HCT116 (cell line): ENCODE measurements around the gene SYNDIG1. TPM values are rescaled to one million over a fixed set of nuclear protein-coding genes. Genes with fewer than 3 reads are reported as not detected.

Experiments
- ATAC-seq: fragments of 200-7000 bp; cut with Tn5 transposase; 2 replicates; pipeline ENCODE4 v1.9.1; 2020; ENCODE audit warnings: mild to moderate bottlenecking, moderate library complexity
- BruUV-seq: library from RNA; stranded (reverse); fragments of 400-500 nt; replicated peaks from 2 replicates; lab custom pipeline; 2021; lab: Mats Ljungman, UMichigan
- CTCF ChIA-PET: fragments of 300-600 bp; sonication (Branson Sonifier 250); formaldehyde crosslinking; loops from one replicate; lab custom pipeline; 2021; ENCODE audit warnings: antibody characterized with exemption; lab: Charles Lee
- POLR2A ChIA-PET: fragments of 300-600, 350-600 bp; sonication (Branson Sonifier 250); formaldehyde crosslinking; loops from one replicate; lab custom pipeline; 2021; ENCODE audit warnings: antibody characterized with exemption; lab: Charles Lee
- RAD21 ChIA-PET, 2 experiments: fragments of 300-600 bp; sonication (Branson Sonifier 250); formaldehyde crosslinking; loops; one replicate each; lab custom pipeline; 2023; ENCODE audit warnings: low total read pairs in 2 of 2; ENCODE audit not compliant: uncharacterized antibody in 2 of 2, unreplicated experiment in 2 of 2, low non-redundant PET in 1 of 2; lab: Charles Lee
- DNase-seq: peaks from one replicate; pipeline ENCODE4 v3.0.0-alpha.2; 2010; ENCODE audit warnings: low read depth, low spot score
- H2AFZ ChIP-seq: fragments of 200-600 bp; shearing (Covaris generic), sonication (generic); 2 replicates; pipeline ENCODE4 v1.6.1; 2017; ENCODE audit warnings: low read depth, mixed run types, mixed read lengths, antibody characterized with exemption, low read length; ENCODE audit not compliant: poor library complexity, severe bottlenecking
- H3K27ac ChIP-seq: 2 replicates; pipeline ENCODE4 v1.5.1; 2012; ENCODE audit warnings: low read depth, low read length
- H3K27me3 ChIP-seq: fragments of 200-600 bp; sonication (generic); 2 replicates; pipeline ENCODE4 v1.6.1; 2016; ENCODE audit warnings: mixed run types, low read length, mixed read lengths; ENCODE audit not compliant: insufficient read depth
- H3K36me3 ChIP-seq, 2 experiments: fragments of 200-500 bp in 1 of 2; fragments of 200-600 bp in 1 of 2; sonication (Bioruptor generic) in 1 of 2; sonication (generic) in 1 of 2; 2 replicates each; pipeline versions ENCODE4 v1.5.1 to v1.6.1; 2014 to 2016; ENCODE audit warnings: low read length in 2 of 2, inconsistent platforms in 1 of 2, mixed read lengths in 1 of 2, mixed run types in 1 of 2; ENCODE audit not compliant: insufficient read depth in 2 of 2, control insufficient read depth in 1 of 2
- H3K4me1 ChIP-seq, 2 experiments: fragments of 200-600 bp in 1 of 2; sonication (generic) in 1 of 2; 2 replicates each; pipeline versions ENCODE4 v1.5.1 to v1.6.1; 2012 to 2017; ENCODE audit warnings: low read length in 2 of 2, inconsistent platforms in 1 of 2, mild to moderate bottlenecking in 1 of 2, mixed read lengths in 1 of 2, mixed run types in 1 of 2, moderate library complexity in 1 of 2; ENCODE audit not compliant: insufficient read depth in 2 of 2, control insufficient read depth in 1 of 2
- H3K4me2 ChIP-seq: fragments of 200-600 bp; sonication (generic); 2 replicates; pipeline ENCODE4 v1.6.1; 2017; ENCODE audit warnings: mixed run types, low read length, mixed read lengths
- H3K4me3 ChIP-seq, 2 experiments: fragments of 200-600 bp in 1 of 2; sonication (generic) in 1 of 2; replicated peaks in 1 of 2; 2 replicates each; pipeline ENCODE4 v1.5.1; 2011 to 2016; ENCODE audit warnings: low read length in 2 of 2, control low read depth in 1 of 2, low read depth in 1 of 2, mild to moderate bottlenecking in 1 of 2, mixed read lengths in 1 of 2, mixed run types in 1 of 2
- H3K79me2 ChIP-seq: fragments of 200-600 bp; sonication (generic); 2 replicates; pipeline ENCODE4 v1.6.1; 2017; ENCODE audit warnings: mild to moderate bottlenecking, mixed run types, low read length, moderate library complexity, mixed read lengths; ENCODE audit not compliant: insufficient read depth
- H3K9ac ChIP-seq: fragments of 200-600 bp; sonication (generic); 2 replicates; pipeline ENCODE4 v1.6.1; 2016; ENCODE audit warnings: low read length, mixed read lengths
- H3K9me2 ChIP-seq: fragments of 200-600 bp; sonication (generic), shearing (Covaris generic); 2 replicates; pipeline ENCODE4 v1.6.1; 2017; ENCODE audit warnings: mixed run types, mild to moderate bottlenecking, moderate library complexity; ENCODE audit not compliant: insufficient read depth
- H3K9me3 ChIP-seq, 2 experiments: fragments of 200-500 bp in 1 of 2; fragments of 200-600 bp in 1 of 2; sonication (Bioruptor generic) in 1 of 2; sonication (generic) in 1 of 2; 2 replicates each; pipeline ENCODE4 v1.6.1; 2014 to 2017; ENCODE audit warnings: low read length in 2 of 2, mixed read lengths in 2 of 2, inconsistent platforms in 1 of 2, low read depth in 1 of 2, mild to moderate bottlenecking in 1 of 2, mixed run types in 1 of 2, moderate library complexity in 1 of 2; ENCODE audit not compliant: control insufficient read depth in 1 of 2, insufficient read depth in 1 of 2
- H4K20me1 ChIP-seq: fragments of 200-600 bp; sonication (generic), shearing (Covaris generic); 2 replicates; pipeline ENCODE4 v1.6.1; 2017; ENCODE audit warnings: mixed run types, mild to moderate bottlenecking, moderate library complexity; ENCODE audit not compliant: insufficient read depth
- CBX3 ChIP-seq: IDR thresholded peaks from 2 replicates; pipeline ENCODE4 v1.6.1; 2012; ENCODE audit warnings: low read depth
- CEBPB ChIP-seq: IDR thresholded peaks from 2 replicates; pipeline ENCODE4 v1.6.1; 2012; ENCODE audit warnings: low read depth
- EGR1 ChIP-seq: IDR thresholded peaks from 2 replicates; pipeline ENCODE4 v1.6.1; 2012; ENCODE audit warnings: low read depth
- ELF1 ChIP-seq: IDR thresholded peaks from 2 replicates; pipeline ENCODE4 v1.6.1; 2012; ENCODE audit warnings: low read depth, borderline replicate concordance
- EZH2 ChIP-seq: fragments of 200-600 bp; sonication (generic); IDR thresholded peaks from 2 replicates; pipeline ENCODE4 v1.6.1; 2017; ENCODE audit warnings: antibody characterized with exemption, mixed run types
- JUND ChIP-seq: IDR thresholded peaks from 2 replicates; pipeline ENCODE4 v1.6.1; 2012
- POLR2A ChIP-seq: IDR thresholded peaks from 2 replicates; pipeline ENCODE4 v1.7.0; 2011; ENCODE audit warnings: borderline replicate concordance; ENCODE audit not compliant: insufficient read depth, insufficient read length; ENCODE audit errors: extremely low read depth
- POLR2AphosphoS5 ChIP-seq: IDR thresholded peaks from 2 replicates; pipeline ENCODE4 v1.6.1; 2011; ENCODE audit warnings: mild to moderate bottlenecking, low read depth, low read length, moderate library complexity
- REST ChIP-seq: IDR thresholded peaks from 2 replicates; pipeline ENCODE4 v1.6.1; 2012; ENCODE audit warnings: low read depth
- SIN3A ChIP-seq: IDR thresholded peaks from 2 replicates; pipeline ENCODE4 v1.6.1; 2012; ENCODE audit warnings: low read depth
- SP1 ChIP-seq: IDR thresholded peaks from 2 replicates; pipeline ENCODE4 v1.6.1; 2012; ENCODE audit warnings: low read depth
- TCF7L2 ChIP-seq: IDR thresholded peaks from 2 replicates; pipeline ENCODE4 v1.7.0; 2011; ENCODE audit warnings: borderline replicate concordance, inconsistent platforms; ENCODE audit not compliant: insufficient read depth, insufficient read length; ENCODE audit errors: extremely low read depth
- YY1 ChIP-seq: IDR thresholded peaks from 2 replicates; pipeline ENCODE4 v1.6.1; 2011; ENCODE audit warnings: low read length, low read depth, moderate library complexity, mild to moderate bottlenecking; ENCODE audit not compliant: insufficient replicate concordance; ENCODE audit errors: extremely low read depth
- ZBTB33 ChIP-seq: IDR thresholded peaks from 2 replicates; pipeline ENCODE4 v1.6.1; 2011; ENCODE audit warnings: mild to moderate bottlenecking, low read length, moderate library complexity; ENCODE audit not compliant: insufficient replicate concordance; ENCODE audit errors: extremely low read depth
- ZFX ChIP-seq: fragments of 450-650 bp; IDR thresholded peaks from 2 replicates; pipeline ENCODE4 v1.6.1; 2017
- ZNF274 ChIP-seq: fragments of 200-500 bp; sonication (Bioruptor generic); IDR thresholded peaks from 2 replicates; pipeline ENCODE4 v1.6.1; 2014; ENCODE audit warnings: mild to moderate bottlenecking, low read depth, low read length, inconsistent platforms
- intact Hi-C: fragments of 100-400 bp; cut with micrococcal nuclease; formaldehyde crosslinking; loops from 2 replicates; pipeline ENCODE4 v1.10.0; 2022
- total RNA-seq: library from RNA; stranded (reverse); gene quantifications from one replicate; pipeline ENCODE4 v1.2.1, GENCODE V29; 2021; ENCODE audit not compliant: unreplicated experiment
- TF ChIP-seq, protein P1 (sequence below), 3 experiments: fragments of 200-600 bp in 1 of 3; sonication (generic) in 1 of 3; IDR thresholded peaks in 2 of 3; conservative IDR thresholded peaks in 1 of 3; 2 replicates each; pipeline ENCODE4 v1.5.1; 2012 to 2017; ENCODE audit warnings: low read depth in 2 of 3, low read length in 2 of 3, antibody characterized with exemption in 1 of 3, borderline replicate concordance in 1 of 3, control low read depth in 1 of 3, mild to moderate bottlenecking in 1 of 3, mixed read lengths in 1 of 3, mixed run types in 1 of 3, moderate library complexity in 1 of 3; ENCODE audit not compliant: insufficient read depth in 1 of 3

The SYNDIG1 gene
- total RNA-seq, 1 experiment from 2014 or later: not detected

GRCh38 chr20:24531631-24532419 lies 62.4 kb downstream of the SYNDIG1 start:
- CTCF ChIA-PET: no interaction called here
- ATAC-seq: no peak
- no peak overlapping the region for H3K4me2 ChIP-seq

More at GRCh38 chr20:24531631-24532419, 62.4 kb downstream of the SYNDIG1 start:
- Histone ChIP-seq H3K4me3 (no peak overlapping the region), H3K9me2 (no peaks in the 10 kb centered on the region), H3K27ac (no peak overlapping the region), H3K9me3 (no peaks in the 10 kb centered on the region), H3K79me2 (no peaks in the 10 kb centered on the region), H3K4me1 (no peaks in the 10 kb centered on the region), H3K9ac (no peak overlapping the region), H3K36me3 (no peaks in the 10 kb centered on the region), H3K27me3 (peaks cover 10% of the 10 kb centered on the region; the same call in 1 of the 2 replicates), H2AFZ (no peak overlapping the region), H4K20me1 (no peaks in the 10 kb centered on the region)
- TF ChIP-seq SP1: no peak
- no peak for TF ChIP-seq REST
- no peak for TF ChIP-seq ELF1
- no peak for TF ChIP-seq POLR2A
- TF ChIP-seq SIN3A: no peak
- TF ChIP-seq ZFX: no peak
- no peak for TF ChIP-seq TCF7L2
- TF ChIP-seq JUND: no peak
- TF ChIP-seq YY1: no peak
- TF ChIP-seq ZNF274: no peak
- TF ChIP-seq POLR2AphosphoS5: no peak
- no peak for TF ChIP-seq ZBTB33
- TF ChIP-seq EGR1: no peak
- no peak for TF ChIP-seq EZH2
- TF ChIP-seq, protein P1, sequence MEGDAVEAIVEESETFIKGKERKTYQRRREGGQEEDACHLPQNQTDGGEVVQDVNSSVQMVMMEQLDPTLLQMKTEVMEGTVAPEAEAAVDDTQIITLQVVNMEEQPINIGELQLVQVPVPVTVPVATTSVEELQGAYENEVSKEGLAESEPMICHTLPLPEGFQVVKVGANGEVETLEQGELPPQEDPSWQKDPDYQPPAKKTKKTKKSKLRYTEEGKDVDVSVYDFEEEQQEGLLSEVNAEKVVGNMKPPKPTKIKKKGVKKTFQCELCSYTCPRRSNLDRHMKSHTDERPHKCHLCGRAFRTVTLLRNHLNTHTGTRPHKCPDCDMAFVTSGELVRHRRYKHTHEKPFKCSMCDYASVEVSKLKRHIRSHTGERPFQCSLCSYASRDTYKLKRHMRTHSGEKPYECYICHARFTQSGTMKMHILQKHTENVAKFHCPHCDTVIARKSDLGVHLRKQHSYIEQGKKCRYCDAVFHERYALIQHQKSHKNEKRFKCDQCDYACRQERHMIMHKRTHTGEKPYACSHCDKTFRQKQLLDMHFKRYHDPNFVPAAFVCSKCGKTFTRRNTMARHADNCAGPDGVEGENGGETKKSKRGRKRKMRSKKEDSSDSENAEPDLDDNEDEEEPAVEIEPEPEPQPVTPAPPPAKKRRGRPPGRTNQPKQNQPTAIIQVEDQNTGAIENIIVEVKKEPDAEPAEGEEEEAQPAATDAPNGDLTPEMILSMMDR (IDR thresholded peaks at IDR 0.05 in 2 of 3, conservative IDR thresholded peaks at IDR 0.05 in 1 of 3; ENCODE audit: borderline replicate concordance in 1 of 3, insufficient read depth in 1 of 3, low read depth in 2 of 3, low read length in 2 of 3): no peak
- no peak for TF ChIP-seq CEBPB
- TF ChIP-seq CBX3: no peak
- no peak for DNase-seq
- no TSS peak for BruUV-seq
- ChIA-PET RAD21 (no interaction called here), POLR2A (no interaction called here)
- intact Hi-C loops: loop anchor here (10.0 kb wide), 1 partner anchor 383 kb away; no protein-coding TSS in a partner anchor
